ENCODE measurements around the gene GRK5.
A peak's percentile ranks its signal among the peaks of the same experiment; 100 is the strongest.
"Not testable (repeated sequence)": the region's sequence is repeated elsewhere in the genome, so short reads cannot be mapped to it uniquely, and the experiment has no call there.

The GRK5 gene

GRCh38 chr10:119450606-119451299 is 243.4 kb downstream of the GRK5 start:
- no peak for DNase-seq (ENCODE audit: low read depth in 2 of 3, low spot score in 2 of 3)

- no peak for DNase-seq (ENCODE audit: low read depth in 2 of 3, low spot score in 2 of 3)
Measured at GRCh38 chr10:119451300-119451896, 244.0 kb downstream of the GRK5 start.

DNA sequence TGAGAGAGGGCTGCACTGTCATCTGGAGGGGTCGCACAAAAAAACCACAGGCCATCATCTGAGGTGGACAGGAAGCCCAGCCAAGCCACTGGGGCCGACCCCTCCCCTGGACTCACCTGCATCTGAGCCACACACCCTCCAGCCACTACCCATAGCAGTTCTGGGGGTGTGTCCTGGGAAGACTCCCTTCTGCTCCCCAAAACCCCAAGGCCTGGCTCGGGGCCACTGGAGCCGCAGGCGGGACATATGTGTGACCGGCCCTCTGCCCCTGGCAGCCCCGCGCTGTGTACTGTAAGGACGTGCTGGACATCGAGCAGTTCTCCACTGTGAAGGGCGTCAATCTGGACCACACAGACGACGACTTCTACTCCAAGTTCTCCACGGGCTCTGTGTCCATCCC is 245.0 kb downstream of the GRK5 start:
- DNase-seq (ENCODE audit: low read depth in 2 of 3, low spot score in 2 of 3), result no peak

GRCh38 chr10:119453313-119453712 is 245.9 kb downstream of the GRK5 start:
- no peak for DNase-seq (ENCODE audit: low read depth in 2 of 3, low spot score in 2 of 3)

DNA sequence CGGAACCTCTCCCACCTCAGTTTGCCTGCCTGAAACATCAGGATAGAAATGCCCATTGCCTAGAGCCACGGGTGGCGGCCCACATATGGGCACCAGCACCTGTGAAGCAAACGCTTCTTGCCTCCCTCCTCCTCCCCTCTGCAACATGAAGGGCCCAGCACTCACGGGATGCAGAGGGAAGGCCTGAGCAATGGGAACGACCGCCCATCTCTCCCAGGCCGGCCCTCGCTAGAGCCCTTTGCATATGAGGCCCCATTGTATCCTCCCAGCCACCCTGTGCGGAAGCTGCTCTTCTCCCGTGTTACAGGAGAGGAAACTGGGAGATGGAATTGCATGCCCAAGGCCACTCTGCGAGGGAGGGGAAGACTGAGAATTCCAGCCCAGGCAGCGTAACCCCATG is 246.9 kb downstream of the GRK5 start:
- no peak for DNase-seq (ENCODE audit: low read depth in 2 of 3, low spot score in 2 of 3)

DNA sequence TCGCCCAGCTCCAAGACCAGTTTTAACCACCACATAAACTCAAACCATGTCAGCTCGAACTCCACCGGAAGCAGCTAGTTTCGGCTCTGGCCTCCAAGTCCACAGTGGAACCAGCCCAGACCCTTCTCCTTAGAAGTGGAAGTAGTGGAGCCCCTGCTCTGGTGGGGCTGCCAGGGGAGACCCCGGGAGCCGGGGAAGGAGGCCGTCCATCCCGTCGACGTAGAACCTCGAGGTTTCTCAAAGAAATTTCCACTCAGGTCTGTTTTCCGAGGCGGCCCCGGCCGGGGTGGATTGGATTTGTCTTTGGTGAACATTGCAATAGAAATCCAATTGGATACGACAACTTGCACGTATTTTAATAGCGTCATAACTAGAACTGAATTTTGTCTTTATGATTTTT is 247.6 kb downstream of the GRK5 start:
- no peak for DNase-seq (ENCODE audit: low read depth in 2 of 3, low spot score in 2 of 3)

GRCh38 chr10:119455609-119456434 is 248.5 kb downstream of the GRK5 start:
- DNase-seq (ENCODE audit: low read depth in 2 of 3, low spot score in 2 of 3), result no peak

DNA sequence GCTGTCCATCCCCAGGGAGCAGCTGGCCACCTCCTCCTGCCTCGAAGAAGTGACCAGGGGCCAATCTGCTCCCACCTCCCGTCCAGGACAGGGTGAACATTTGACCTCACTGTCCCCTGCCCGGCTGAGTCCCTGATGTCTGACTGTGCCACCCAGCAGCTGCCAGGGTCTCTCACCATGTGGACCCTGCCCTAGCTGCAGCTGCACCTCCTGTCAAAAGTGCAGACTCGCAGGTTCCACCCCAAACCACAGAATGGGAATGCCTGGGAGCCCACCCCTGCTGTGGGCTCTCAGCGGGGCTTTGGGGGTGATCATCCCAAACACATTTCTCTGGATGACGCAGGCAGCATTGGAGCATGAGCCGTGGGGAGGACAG is 249.1 kb downstream of the GRK5 start:
- no peak for DNase-seq (ENCODE audit: low read depth in 2 of 3, low spot score in 2 of 3)

- no peak for DNase-seq (ENCODE audit: low read depth in 2 of 3, low spot score in 2 of 3)
Measured at GRCh38 chr10:119457966-119458766, 250.8 kb downstream of the GRK5 start.

DNA sequence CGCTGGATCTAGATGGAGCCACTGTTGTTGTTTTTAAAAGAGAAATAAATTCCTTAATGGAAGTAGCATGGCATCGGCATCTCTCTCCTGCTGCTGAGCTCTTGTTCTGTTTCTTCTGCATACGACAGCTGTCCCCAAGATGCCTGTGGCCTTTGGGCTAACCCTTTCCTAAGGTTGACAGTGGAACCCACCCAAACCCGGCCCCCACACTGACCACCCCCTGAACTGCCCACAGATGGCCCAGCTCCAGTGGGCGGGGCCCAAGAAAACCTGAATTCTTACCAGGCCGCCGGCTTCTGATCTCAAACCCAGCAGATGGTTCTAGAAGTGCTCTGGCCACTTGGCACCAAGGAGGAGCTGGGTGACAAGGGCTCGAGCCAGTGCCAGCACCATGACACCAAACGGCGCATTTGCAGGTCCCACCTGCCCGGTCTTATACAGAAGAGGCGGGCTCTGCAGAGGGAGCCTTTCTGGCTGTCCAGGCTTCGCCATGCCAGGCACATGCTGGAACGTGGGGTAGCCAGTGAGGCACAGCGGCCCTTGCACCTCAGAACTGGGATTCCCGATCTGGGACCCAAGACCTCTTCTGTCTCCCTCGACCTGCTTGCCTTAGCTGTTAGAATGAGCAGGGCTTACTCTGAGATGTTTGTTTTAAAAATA is 252.4 kb downstream of the GRK5 start:
- DNase-seq (ENCODE audit: low read depth in 2 of 3, low spot score in 2 of 3), result no peak

DNA sequence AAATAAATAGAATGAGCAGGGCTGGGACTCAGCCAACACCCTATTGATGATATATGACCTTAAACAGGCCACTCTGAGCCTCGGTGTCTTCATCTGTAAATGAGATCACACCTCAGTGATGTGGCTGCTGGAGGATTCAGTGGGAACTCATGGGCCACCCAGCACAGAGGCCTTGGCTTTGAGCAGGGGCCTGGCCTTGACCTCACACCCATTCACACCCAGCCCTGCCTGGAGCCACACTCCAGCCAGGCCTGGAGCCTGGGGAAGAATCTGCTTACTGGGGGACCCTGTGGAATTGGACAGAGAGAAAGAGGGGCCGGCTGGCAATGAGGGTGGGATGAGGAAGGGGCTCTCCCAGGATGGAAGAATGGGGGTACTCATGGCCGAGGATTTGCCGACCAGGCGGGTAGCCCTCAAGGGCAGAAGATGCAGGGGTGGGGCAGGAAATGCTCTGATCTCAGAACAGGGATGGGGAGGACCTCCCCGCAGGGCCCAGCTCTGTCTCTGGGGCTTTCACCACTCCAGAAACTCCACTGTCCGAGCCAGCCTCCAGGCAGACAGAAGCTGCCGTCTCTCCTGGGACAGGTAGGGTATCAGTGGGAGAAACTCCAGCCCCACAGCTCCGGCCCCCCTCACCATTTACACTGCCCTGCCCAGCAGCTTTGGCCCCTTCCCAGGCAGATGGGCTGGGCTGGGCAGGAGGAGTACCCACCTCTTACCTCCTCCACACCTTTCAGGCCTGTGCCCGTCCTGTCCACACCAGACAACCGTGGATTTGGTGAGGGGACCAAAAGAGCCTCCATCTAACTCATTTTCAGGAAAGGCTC is 253.2 kb downstream of the GRK5 start:
- DNase-seq (ENCODE audit: low read depth in 2 of 3, low spot score in 2 of 3), result no peak

DNA sequence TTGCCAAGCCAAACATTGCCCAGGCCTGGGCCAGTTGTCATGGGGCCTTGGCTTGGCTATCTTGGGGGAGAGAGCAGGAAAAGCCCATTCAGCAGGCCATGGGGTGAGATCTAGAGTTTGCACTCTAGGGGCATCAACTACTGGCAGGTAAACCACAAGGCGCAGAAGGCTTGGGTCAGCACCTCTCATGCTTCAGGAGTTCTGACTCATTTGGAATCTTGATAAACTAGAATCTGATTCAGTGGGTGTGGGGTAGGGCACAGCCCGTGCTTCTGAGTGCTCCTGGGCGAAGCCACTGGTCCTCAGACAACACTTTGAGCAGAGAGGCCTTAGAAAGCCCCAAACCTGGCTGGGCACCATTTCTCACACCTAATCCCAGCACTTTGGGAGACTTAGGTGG is 254.0 kb downstream of the GRK5 start:
- DNase-seq (ENCODE audit: low read depth in 2 of 3, low spot score in 2 of 3), result no peak

- DNase-seq (ENCODE audit: low read depth in 2 of 3, low spot score in 2 of 3), result no peak
Measured at GRCh38 chr10:119461923-119462322, 254.6 kb downstream of the GRK5 start.

- no peak for DNase-seq (ENCODE audit: low read depth in 2 of 3, low spot score in 2 of 3)
Measured at GRCh38 chr10:119462773-119463172, 255.4 kb downstream of the GRK5 start.

- not testable (repeated sequence) for DNase-seq (ENCODE audit: low read depth in 2 of 3, low spot score in 2 of 3)
Measured at GRCh38 chr10:119463195-119463594, 255.8 kb downstream of the GRK5 start.

- no peak for DNase-seq (ENCODE audit: low read depth in 2 of 3, low spot score in 2 of 3)
Measured at GRCh38 chr10:119465085-119465484, 257.7 kb downstream of the GRK5 start.

GRCh38 chr10:119466076-119466475 is 258.7 kb downstream of the GRK5 start:
- DNase-seq (ENCODE audit: low read depth in 2 of 3, low spot score in 2 of 3), result no peak

DNA sequence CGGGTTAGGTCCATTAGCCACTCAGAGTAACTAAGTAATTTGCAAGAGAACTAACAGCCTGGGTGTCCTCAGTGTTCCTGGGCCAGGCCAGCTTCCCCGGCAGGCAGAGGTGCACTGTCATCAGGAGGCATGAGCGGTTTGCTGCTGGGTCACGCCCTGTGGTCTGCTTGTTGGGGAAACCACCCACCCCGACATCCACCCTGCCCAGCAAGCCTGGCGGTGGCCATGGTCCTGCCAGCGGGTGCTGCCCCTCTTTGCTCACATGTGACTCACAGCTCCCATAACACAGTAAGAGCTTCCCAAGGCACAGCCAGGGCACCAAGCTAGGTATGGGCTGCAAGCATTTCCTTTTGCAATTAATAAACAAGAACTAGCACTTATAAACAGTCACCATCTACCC is 259.3 kb downstream of the GRK5 start:
- peak in 1 of 3 experiments; percentile 18 for DNase-seq (ENCODE audit: low read depth in 2 of 3, low spot score in 2 of 3)

DNA sequence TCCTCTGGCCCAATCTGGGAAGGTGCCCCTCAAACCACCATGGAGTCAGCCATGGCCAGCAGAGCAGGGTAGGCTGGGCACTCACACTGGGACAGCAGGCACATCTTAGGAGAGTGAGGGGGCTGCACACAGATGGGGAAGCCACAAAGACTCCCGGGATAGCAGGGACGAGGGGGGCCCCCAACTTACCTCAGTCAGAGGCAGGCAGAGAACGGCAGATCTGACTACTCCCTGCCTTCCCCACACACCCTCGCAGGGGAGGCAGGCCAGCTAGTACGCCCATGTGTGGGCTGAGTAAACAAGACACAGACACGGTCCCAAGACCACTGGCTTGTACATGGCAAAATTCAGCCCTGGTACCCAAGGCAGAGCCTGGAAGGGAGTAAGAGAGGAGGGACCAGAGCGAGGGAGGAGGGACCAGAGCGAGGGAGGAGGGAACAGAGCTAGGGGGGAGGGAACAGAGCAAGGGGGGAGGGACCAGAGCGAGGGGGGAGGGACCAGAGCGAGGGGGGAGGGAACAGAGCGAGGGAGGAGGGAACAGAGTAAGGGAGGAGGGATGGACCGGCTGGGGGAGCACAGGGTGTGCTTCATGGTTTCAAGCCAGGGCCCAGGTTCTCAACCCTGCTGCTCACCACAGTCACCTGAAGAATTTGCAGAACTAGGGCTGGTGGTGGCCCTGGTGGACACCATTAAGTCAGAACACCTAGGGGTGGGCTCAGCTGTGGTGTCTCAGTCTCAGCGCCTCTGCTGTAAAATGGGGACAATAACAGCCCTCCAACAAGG is 261.4 kb downstream of the GRK5 start:
- no peak for DNase-seq (ENCODE audit: low read depth in 2 of 3, low spot score in 2 of 3)

Data from activated CD8-positive, alpha-beta memory T cell treated with anti-CD3 and anti-CD28 coated beads for 48 hours (primary cell).